ENCODE measurements around the gene ST6GAL2. TPM values are rescaled to one million over a fixed set of nuclear protein-coding genes. Genes with fewer than 3 reads are reported as not detected.
A peak's percentile ranks its signal among the peaks of the same experiment; 100 is the strongest.

ST6GAL2 gene
- total RNA-seq, 1 donor from 2014 or later = 132 TPM

DNA sequence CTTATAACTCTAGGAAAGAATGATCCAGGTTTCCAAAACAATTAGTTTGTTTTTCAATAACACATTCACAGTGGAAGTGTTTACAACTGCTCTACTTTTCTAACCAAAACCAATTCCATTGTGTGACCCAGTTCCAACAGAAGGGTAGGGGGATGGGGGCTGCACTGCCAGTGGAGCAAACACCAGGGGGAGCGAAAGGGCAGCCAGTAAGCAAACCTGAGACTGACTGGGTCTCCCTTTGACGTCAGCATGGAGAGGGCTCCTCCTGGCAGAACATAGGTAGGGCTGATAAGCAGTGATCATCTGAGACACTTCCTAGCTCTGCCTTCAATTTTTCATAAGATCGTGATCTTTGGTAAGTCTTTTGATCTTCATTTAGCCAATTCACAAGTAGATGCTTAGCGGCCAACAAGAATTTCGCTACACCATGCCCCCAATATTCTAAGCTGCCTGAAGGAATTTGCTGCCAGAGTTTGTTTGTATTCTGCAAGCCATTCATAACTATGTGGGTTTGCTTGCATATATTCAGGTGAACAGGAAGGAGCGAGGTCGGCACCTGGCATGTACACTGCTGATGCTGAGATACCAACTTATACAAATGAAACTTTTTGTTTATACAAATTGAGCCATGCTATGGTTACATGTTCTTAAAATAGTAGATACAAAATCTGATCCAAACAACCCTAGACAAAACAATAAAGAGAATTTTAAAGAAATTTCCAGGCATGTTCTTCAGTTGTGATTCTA is 45.9 kb downstream of the ST6GAL2 start:
- Mint-ChIP-seq H3K4me3 (ENCODE audit: unreplicated experiment) (no peak overlapping the region), H3K27me3 (ENCODE audit: unreplicated experiment) (no peaks in the 10 kb centered on the region), H3K4me1 (ENCODE audit: unreplicated experiment) (peaks cover 30% of the 10 kb centered on the region), H3K27ac (ENCODE audit: unreplicated experiment) (no peak overlapping the region), H3K36me3 (ENCODE audit: unreplicated experiment) (peaks cover 17% of the 10 kb centered on the region), H3K9me3 (ENCODE audit: unreplicated experiment) (no peaks in the 10 kb centered on the region)
- TF ChIP-seq, protein P1, sequence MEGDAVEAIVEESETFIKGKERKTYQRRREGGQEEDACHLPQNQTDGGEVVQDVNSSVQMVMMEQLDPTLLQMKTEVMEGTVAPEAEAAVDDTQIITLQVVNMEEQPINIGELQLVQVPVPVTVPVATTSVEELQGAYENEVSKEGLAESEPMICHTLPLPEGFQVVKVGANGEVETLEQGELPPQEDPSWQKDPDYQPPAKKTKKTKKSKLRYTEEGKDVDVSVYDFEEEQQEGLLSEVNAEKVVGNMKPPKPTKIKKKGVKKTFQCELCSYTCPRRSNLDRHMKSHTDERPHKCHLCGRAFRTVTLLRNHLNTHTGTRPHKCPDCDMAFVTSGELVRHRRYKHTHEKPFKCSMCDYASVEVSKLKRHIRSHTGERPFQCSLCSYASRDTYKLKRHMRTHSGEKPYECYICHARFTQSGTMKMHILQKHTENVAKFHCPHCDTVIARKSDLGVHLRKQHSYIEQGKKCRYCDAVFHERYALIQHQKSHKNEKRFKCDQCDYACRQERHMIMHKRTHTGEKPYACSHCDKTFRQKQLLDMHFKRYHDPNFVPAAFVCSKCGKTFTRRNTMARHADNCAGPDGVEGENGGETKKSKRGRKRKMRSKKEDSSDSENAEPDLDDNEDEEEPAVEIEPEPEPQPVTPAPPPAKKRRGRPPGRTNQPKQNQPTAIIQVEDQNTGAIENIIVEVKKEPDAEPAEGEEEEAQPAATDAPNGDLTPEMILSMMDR (IDR thresholded peaks at IDR 0.05) = peak; percentile 45
- DNase-seq (ENCODE audit: extremely low spot score, unreplicated experiment) = no peak

DNA sequence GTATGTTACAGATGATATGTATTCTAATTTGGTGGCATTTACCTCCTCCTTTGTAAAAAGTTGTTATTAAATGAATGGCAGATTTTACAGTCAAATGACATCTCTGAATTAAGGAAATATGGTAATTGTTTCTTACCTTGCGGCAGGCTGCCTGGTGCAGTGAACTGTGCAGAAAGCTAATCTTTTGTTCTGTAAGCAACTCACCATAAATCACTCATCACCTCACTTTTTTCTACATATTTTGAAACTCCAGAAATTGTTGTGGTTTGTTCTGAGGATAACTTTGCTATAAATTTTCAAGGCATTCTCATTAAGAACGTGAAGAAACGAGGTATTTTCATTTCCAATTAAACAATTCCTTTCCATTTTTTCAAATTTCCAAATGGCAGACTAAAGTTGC is 52.7 kb downstream of the ST6GAL2 start:
- Mint-ChIP-seq H3K36me3 (ENCODE audit: unreplicated experiment) (peaks cover 49% of the 10 kb centered on the region), H3K4me3 (ENCODE audit: unreplicated experiment) (no peak overlapping the region), H3K27ac (ENCODE audit: unreplicated experiment) (peak overlapping the region; percentile 27), H3K9me3 (ENCODE audit: unreplicated experiment) (no peaks in the 10 kb centered on the region), H3K4me1 (ENCODE audit: unreplicated experiment) (peaks cover 12% of the 10 kb centered on the region), H3K27me3 (ENCODE audit: unreplicated experiment) (no peaks in the 10 kb centered on the region)
- TF ChIP-seq, protein P1 (IDR thresholded peaks at IDR 0.05) = no peak
- no peak for DNase-seq (ENCODE audit: extremely low spot score, unreplicated experiment)

DNA sequence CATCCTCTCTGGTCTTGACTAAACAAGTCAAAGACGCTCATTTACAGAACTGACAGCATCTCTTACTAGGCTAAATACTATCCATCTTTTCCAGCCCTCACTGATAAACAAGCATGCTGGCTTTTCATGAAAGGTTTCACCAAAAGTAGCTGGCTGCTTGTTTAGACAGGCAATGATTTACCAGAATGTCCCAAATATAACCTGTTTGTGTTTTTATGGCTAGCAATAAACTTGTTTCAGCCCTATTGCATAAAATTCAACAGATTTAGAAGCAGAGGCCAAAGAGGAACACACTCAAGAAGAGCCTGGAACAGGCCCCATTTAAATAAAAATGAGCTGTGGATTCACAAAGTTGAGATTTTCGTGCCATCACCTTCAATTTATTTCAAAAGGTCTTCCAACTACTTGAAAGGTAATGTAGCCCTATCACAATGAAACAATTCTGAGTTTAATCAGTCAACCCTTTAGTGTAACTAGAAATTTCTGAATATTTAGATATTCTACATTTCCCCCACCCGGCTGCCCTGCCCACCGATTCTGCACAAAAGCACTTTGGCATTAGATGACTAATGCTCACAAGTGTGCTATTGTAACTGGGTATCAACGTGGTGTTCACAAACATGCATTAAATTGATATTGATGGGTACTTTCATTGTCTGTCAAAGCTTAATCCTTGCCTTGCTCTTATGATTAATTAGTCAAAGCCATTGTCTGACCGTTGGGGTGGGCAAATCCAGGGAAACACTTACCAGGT is 54.0 kb downstream of the ST6GAL2 start:
- peaks cover 58% of the 10 kb centered on the region for H3K36me3 Mint-ChIP-seq (ENCODE audit: unreplicated experiment)
- no peaks in the 10 kb centered on the region for H3K27me3 Mint-ChIP-seq (ENCODE audit: unreplicated experiment)
- H3K4me1 Mint-ChIP-seq (ENCODE audit: unreplicated experiment) = peaks cover 24% of the 10 kb centered on the region
- TF ChIP-seq, protein P1 (IDR thresholded peaks at IDR 0.05) = no peak
- no peak for DNase-seq (ENCODE audit: extremely low spot score, unreplicated experiment)
- no peak overlapping the region for H3K4me3 Mint-ChIP-seq (ENCODE audit: unreplicated experiment)
- no peak overlapping the region for H3K27ac Mint-ChIP-seq (ENCODE audit: unreplicated experiment)
- H3K9me3 Mint-ChIP-seq (ENCODE audit: unreplicated experiment) = no peaks in the 10 kb centered on the region

DNA sequence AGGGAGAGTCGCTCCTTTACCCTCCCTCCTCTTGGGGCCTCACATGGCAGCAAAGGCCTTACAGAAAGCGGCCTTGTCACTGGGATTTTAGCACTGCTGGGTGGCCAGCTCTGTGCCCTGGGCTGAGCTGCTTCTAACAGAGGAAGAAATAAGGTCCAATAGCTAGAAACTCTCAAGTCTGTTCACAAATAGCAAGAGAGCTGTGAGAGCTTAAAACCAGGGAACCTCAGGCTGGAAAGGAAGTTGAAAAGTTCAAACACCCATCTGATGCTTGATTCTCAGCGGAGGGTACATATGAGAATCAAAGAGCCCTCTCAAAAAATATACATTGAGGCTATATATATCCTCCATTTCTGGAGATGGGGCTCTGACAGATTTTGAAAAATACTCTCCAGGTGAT is 54.7 kb downstream of the ST6GAL2 start:
- no peaks in the 10 kb centered on the region for H3K9me3 Mint-ChIP-seq (ENCODE audit: unreplicated experiment)
- H3K27ac Mint-ChIP-seq (ENCODE audit: unreplicated experiment) = peak overlapping the region; percentile 41
- no peak overlapping the region for H3K4me3 Mint-ChIP-seq (ENCODE audit: unreplicated experiment)
- TF ChIP-seq, protein P1 (IDR thresholded peaks at IDR 0.05) = no peak
- H3K27me3 Mint-ChIP-seq (ENCODE audit: unreplicated experiment) = no peaks in the 10 kb centered on the region
- peaks cover 65% of the 10 kb centered on the region for H3K36me3 Mint-ChIP-seq (ENCODE audit: unreplicated experiment)
- peaks cover 25% of the 10 kb centered on the region for H3K4me1 Mint-ChIP-seq (ENCODE audit: unreplicated experiment)
- DNase-seq (ENCODE audit: extremely low spot score, unreplicated experiment) = no peak

DNA sequence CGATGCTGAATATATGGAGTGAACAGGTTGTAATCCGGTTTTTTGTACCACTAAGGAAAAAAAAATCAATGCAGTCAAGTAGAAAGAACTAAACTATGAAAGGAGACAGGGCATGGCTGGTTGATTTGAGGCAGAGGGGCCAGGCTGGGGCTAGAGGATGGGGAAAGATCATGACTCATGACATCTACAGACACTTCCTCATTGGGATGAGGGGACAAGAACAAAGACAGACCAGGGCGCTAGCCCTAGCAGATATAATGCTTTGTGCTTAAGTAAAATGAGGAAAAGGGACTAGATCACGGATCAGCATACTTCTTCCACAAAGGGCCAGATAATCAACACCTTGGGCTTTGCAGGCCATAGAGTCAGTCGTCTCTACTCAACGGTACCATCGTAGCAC is 55.8 kb downstream of the ST6GAL2 start:
- TF ChIP-seq, protein P1 (IDR thresholded peaks at IDR 0.05) = no peak
- no peak for DNase-seq (ENCODE audit: extremely low spot score, unreplicated experiment)
- H3K36me3 Mint-ChIP-seq (ENCODE audit: unreplicated experiment) = peaks cover 75% of the 10 kb centered on the region
- H3K4me3 Mint-ChIP-seq (ENCODE audit: unreplicated experiment) = no peak overlapping the region
- no peak overlapping the region for H3K27ac Mint-ChIP-seq (ENCODE audit: unreplicated experiment)
- peaks cover 3% of the 10 kb centered on the region for H3K9me3 Mint-ChIP-seq (ENCODE audit: unreplicated experiment)
- H3K4me1 Mint-ChIP-seq (ENCODE audit: unreplicated experiment) = peaks cover 25% of the 10 kb centered on the region
- no peaks in the 10 kb centered on the region for H3K27me3 Mint-ChIP-seq (ENCODE audit: unreplicated experiment)

Measured in osteocyte (in vitro differentiated cells).